ENCODE results near the gene FNDC1.

FNDC1 gene

DNA sequence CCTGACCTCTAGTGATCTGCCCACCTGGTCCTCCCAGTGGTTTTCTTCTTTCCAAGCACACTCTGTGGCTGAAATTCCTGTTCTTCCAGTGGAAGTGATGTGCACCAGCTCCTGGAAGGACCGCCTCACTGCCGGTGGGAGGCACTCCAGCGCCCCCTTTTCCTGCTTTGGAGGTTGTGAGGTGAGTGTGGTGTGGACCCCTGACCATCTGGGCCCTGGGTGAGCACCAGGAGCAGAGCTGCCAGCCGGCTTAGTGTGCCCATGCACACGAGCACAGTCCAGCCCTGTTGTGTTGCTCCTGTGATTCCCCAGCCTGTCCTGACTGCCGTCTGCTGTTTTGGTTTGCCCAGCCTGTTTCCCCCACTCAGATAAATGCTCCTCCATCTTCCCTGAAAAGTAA, 134.6 kb downstream of the FNDC1 start:
- in situ Hi-C loops (cut with MboI; ENCODE audit: low sequenced_read_pairs): no loop called here

DNA sequence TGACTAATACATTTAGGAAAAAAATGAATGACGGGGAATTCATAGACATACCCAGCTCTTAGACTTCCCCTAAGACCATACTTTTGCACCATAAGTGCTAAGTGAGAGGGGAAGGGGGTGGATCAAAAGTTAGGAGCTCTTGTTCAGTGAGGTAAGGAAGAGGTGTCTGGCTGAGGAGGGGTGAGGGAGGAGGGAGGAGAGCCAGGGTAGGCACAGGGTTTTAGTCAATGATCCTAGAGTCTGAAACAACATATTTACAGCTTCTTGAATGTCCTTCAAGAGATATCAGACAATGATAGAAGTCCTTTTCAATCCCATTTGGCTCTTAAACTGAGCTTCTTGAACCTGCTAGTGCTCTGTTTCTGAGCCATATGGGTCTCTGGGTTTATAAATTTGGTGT, 135.4 kb downstream of the FNDC1 start:
- in situ Hi-C loops (cut with MboI; ENCODE audit: low sequenced_read_pairs): no loop called here

DNA sequence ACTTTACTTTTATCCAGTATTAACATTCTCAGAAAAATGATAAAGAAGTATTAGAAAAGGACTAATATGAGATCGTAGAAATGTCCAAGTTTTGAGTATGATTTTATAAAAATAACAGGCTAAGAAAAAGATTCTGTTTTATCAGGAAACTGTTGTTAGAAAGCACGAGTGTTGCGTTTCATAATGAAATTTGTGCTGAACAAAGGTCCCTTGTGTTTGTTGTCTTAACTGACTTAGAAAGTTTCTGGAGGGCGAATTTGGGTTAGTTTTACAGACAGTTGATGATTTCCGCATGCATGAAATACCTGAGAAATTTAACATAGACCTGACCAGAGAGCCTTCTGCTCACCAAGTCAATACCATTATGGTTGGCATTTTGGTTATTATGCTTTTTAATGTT, 136.0 kb downstream of the FNDC1 start:
- in situ Hi-C loops (cut with MboI; ENCODE audit: low sequenced_read_pairs): no loop called here

DNA sequence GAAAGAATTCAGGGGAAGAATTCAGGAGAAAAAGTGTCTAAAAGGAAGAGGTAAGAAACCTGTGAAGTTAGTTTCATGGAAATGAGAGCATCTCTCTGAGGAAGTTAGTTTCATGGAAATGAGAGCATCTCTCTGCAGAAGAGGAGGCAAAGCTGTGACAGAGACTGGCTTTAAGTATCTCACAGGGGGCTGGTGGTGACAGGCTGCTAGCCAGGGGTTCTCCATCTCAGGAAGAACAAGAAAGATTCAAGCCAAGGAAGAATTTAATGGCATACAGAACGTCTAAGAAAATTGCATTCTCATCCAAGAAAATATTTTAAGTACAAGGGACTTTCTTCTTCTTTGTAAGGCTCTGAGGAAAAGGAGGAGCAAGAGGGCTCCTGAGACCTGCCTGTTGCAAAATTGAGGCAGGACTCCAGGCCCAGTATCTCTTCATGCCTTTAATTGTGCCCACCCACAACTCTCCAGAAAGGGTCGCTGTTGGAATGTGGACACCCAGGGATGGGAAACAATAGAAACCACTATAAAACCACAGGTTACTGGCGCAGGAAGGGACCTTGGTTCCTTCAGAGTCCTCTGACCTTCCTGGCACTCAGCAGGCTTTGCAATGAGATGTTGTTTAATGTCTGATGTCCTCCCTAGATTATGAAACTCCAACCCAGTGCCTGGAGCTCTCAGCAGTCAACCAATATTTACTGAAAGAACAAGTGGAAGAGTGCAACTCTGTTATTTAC, 136.8 kb downstream of the FNDC1 start:
- in situ Hi-C loops (cut with MboI; ENCODE audit: low sequenced_read_pairs): no loop called here

DNA sequence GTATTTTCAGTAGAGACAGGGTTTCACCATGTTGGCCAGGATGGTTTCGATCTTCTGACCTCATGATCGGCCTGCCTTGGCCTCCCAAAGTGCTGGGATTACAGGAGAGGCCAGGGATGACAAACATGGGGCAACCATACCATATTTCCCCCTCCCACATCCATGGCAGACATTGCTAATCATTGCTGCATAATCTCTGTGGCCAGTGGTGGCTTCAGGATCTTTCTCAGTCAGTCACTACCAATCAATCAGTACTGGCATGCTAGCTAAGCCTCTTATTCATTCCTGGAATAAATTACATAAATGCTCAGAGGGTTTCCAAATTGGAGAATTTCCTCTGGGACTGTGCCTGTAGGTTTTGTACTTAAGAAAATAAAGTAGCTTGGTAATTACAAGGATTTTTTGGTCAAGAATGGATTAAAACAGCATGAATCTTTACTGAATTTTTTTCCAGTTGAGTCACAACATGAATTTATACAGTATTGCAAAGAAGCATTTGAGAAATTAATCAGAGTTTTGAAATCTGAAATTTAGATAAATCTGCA, 138.1 kb downstream of the FNDC1 start:
- in situ Hi-C loops (cut with MboI; ENCODE audit: low sequenced_read_pairs): no loop called here

DNA sequence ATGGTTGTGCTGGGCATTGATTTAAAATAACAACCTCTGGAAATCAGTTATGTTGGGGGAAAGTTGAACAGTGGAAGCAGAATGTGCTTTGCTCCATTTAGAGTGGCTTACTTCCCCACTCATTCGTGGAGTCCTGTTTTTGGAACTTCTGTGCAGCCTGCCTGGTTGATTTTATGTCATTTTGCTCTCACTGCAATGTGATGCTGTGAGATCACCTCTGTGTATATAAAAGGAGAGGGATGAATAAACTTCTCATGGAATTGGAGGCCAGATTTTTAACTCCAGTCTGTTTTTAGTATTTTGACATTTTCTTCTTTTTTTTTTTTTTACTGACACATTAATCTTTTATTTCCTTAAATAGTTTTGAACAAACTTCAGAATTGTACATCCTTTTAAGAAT, 139.0 kb downstream of the FNDC1 start:
- in situ Hi-C loops (cut with MboI; ENCODE audit: low sequenced_read_pairs): no loop called here

DNA sequence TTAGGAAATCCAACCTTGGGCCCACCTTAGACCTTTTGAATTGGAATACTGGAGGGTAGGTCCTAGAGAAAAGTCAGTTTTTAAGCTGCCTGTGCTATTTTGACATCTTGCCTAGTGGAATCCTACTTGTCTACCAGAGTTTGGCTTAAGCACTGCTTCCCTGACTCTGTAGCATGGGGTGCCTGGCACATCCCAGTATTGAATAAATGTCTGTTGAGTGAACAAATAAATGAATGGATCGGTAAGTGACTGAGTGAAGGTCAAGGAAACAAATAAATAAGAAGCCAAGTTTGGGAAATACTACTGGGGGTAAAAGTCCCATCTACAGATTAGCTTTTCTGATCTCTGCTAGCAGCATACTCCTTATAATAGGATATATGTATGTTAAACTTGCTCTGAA, 140.5 kb downstream of the FNDC1 start:
- in situ Hi-C loops (cut with MboI; ENCODE audit: low sequenced_read_pairs): no loop called here

DNA sequence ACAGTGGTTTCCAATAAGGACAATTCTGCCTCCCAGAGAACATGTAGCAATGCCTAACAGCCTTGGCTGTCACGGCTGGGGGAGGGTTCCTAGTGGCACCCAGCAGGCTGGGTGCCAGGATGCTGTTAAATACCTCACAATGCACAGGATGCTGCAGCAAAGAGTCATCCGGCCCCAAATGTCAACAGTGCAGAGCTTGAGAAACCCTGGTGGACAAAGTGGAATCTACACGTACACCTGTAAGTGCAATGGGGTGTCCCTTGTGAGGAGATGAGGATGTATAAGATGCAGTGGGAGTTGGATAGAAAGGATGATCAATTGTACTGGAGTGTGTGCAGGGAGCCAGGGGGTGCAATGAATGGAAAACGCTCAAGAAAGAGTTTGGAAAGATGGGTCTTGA, 142.4 kb downstream of the FNDC1 start:
- in situ Hi-C loops (cut with MboI; ENCODE audit: low sequenced_read_pairs): no loop called here

DNA sequence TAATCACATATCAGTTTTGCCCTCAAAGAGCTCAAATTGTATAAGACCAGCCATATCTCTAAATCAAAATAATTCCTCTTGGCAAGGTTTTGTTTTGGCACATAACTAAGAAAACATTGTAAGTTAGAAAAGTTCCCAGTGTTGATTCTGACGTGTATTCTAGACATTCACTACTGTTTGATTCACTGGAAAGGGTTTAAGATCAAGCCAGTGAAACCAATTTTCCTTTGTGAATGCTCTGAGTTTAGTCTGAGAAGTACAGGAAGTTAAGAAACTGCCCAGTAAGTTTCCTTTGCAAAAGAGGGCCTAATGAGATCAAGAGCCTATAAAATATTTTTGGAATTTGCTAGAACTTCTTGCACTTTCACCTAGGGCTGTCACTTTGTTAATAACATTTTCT, 143.0 kb downstream of the FNDC1 start:
- in situ Hi-C loops (cut with MboI; ENCODE audit: low sequenced_read_pairs): no loop called here

DNA sequence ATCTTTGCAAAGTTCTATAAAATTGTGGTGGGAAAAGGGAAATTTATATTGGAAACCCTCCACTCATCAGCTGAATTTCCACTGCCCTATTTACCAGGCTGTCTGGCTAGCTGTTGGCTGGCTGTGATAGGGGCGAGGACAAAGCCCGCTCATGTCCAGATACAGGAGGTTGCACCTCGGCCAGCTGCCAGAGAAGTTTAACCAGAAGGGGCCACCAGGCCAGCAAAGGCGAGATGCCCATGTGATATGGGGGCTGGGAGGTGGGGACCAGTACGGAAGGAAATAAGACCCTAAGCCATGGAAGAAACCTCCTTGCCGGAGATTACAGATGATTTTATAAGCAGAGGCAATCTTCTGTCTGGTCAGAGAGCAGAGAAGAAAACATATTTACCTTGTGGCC, 143.8 kb downstream of the FNDC1 start:
- in situ Hi-C loops (cut with MboI; ENCODE audit: low sequenced_read_pairs): no loop called here

DNA sequence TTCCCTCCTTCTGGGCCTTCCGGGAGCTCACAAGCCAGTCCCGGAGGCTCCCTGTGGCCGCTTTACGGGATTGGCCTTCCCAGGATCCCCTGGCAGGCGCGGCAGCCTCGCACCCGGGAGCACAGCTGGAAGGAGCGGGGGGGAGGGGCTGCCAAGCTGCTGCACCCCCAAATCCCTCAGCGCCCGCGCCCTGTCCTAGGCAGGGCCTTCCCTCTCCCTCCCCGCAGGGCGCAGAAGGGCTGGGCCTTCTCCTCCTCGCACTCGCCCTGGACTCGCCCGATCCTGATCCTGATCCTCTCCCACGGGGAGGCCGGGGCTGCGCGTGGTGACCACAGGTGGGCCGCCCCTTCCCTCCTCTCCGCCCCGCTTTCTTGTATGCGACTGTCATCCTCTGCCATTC, 146.4 kb downstream of the FNDC1 start:
- in situ Hi-C loops (cut with MboI; ENCODE audit: low sequenced_read_pairs): no loop called here

DNA sequence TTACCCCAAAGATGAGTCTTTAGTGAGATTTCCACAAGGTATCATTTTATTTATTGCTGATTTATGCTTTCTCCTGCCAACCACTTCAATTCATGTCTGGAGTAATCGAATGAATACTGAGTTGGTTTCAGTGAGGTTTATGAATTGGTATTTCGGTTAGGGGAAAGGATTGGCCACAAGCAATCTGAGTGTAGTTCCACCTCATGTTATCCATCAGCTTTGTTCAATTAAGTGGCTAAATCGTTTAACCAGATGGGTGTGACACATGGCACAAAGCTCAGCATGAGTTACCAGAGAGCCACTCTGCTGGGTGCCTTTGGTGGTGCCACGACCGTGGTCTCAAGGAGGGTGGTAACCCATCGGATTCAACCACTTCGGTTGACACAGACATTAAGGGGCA, 148.2 kb downstream of the FNDC1 start:
- in situ Hi-C loops (cut with MboI; ENCODE audit: low sequenced_read_pairs): no loop called here

DNA sequence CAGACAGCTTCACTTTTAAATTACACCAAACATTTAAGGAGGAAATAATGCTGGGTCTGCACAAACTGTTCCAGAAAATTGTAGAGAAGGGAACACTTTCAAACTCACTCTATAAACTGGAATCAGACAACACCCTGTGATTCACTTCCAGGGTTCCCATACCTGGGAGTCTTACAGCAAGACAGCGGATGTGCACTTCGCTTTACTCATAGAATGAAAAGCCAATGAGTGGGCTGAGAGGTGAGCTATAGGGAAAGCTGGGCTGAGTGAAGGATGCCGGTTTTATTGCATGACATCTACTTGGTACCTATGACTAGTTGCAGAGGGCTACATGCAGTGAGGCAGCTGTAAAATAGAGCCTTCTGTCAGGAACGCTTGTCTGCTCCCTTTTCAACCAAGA, 152.1 kb downstream of the FNDC1 start:
- in situ Hi-C loops (cut with MboI; ENCODE audit: low sequenced_read_pairs): no loop called here

Measured in HL-60/S4 treated with phorbol 12-myristate 13-acetate at 8.2 ng/mL for 4 days and 3 days (cell line).